Neutrophil (primary cell): ENCODE measurements around the gene LDB2.

ENCODE experiments used
- H3K27ac ChIP-seq: fragments of 200-600 bp; sonication (generic); 2 replicates; pipeline ENCODE4 v1.5.1; 2016; ENCODE audit warnings: mild to moderate bottlenecking, moderate library complexity
- H3K27me3 ChIP-seq: fragments of 200-600 bp; sonication (generic); 2 replicates; pipeline ENCODE4 v1.6.0; 2016; ENCODE audit warnings: mild to moderate bottlenecking
- H3K36me3 ChIP-seq: fragments of 200-600 bp; sonication (generic); 2 replicates; pipeline ENCODE4 v1.5.1; 2017
- H3K4me1 ChIP-seq, 2 experiments: fragments of 200-600 bp in 1 of 2; sonication (generic) in 1 of 2; 1 replicate in 1 of 2; 2 replicates in 1 of 2; pipeline versions ENCODE4 v1.5.1 to v1.6.1; 2013 to 2016; ENCODE audit warnings: low read depth in 1 of 2, low read length in 1 of 2, mild to moderate bottlenecking in 1 of 2, moderate library complexity in 1 of 2; ENCODE audit not compliant: control insufficient read depth in 1 of 2, insufficient read depth in 1 of 2
- H3K4me3 ChIP-seq, 2 experiments: fragments of 200-600 bp in 1 of 2; sonication (generic) in 1 of 2; 1 replicate in 1 of 2; 2 replicates in 1 of 2; pipeline ENCODE4 v1.5.1; 2013 to 2016; ENCODE audit warnings: low read depth in 1 of 2, low read length in 1 of 2, mild to moderate bottlenecking in 1 of 2, moderate library complexity in 1 of 2
- H3K9me3 ChIP-seq: fragments of 200-600 bp; sonication (generic); 2 replicates; pipeline ENCODE4 v1.5.1; 2016
- TF ChIP-seq, protein P1 (sequence below): fragments of 200-600 bp; sonication (generic); IDR thresholded peaks from 2 replicates; pipeline ENCODE4 v1.5.1; 2016; ENCODE audit warnings: antibody characterized with exemption

The LDB2 gene

GRCh38 chr4:16544251-16544721, 354.2 kb downstream of the LDB2 start:
- Histone ChIP-seq H3K27me3 (no peaks in the 10 kb centered on the region), H3K27ac (no peak overlapping the region), H3K4me3 (no peak overlapping the region), H3K4me1 (no peaks in the 10 kb centered on the region), H3K9me3 (no peaks in the 10 kb centered on the region), H3K36me3 (no peaks in the 10 kb centered on the region)
- TF ChIP-seq, protein P1, sequence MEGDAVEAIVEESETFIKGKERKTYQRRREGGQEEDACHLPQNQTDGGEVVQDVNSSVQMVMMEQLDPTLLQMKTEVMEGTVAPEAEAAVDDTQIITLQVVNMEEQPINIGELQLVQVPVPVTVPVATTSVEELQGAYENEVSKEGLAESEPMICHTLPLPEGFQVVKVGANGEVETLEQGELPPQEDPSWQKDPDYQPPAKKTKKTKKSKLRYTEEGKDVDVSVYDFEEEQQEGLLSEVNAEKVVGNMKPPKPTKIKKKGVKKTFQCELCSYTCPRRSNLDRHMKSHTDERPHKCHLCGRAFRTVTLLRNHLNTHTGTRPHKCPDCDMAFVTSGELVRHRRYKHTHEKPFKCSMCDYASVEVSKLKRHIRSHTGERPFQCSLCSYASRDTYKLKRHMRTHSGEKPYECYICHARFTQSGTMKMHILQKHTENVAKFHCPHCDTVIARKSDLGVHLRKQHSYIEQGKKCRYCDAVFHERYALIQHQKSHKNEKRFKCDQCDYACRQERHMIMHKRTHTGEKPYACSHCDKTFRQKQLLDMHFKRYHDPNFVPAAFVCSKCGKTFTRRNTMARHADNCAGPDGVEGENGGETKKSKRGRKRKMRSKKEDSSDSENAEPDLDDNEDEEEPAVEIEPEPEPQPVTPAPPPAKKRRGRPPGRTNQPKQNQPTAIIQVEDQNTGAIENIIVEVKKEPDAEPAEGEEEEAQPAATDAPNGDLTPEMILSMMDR, result no peak

DNA sequence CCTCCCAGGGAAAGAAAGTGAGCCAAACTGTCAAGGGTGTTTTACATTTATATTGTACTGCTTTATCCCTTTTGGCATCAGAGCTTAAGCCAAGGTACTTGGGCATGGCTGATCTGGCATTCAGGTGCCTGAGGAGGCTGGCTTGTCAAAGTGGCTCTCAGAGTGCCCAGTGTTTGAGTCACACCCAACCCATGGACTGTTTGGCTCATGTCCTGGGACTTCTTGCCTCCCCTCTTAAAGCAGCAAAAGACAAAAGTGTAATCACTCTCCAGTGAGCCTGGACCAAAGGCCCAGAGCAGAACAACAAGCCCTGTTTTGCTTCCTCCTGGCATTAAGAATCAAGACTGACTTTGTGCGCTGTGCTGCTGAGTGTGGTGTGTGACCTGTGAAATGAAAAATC, 360.5 kb downstream of the LDB2 start:
- TF ChIP-seq, protein P1, result no peak
- H3K4me3 ChIP-seq, result no peak overlapping the region
- H3K27me3 ChIP-seq, result no peaks in the 10 kb centered on the region
- H3K9me3 ChIP-seq, result no peaks in the 10 kb centered on the region
- H3K4me1 ChIP-seq, result peaks cover 21 to 27% of the 10 kb centered on the region in 2 experiments
- H3K36me3 ChIP-seq, result no peaks in the 10 kb centered on the region
- H3K27ac ChIP-seq, result peak overlapping the region; percentile 58

- TF ChIP-seq, protein P1, result no peak
- Histone ChIP-seq H3K4me1 (peaks cover 35 to 48% of the 10 kb centered on the region in 2 experiments), H3K4me3 (no peak overlapping the region), H3K9me3 (no peaks in the 10 kb centered on the region), H3K27me3 (no peaks in the 10 kb centered on the region), H3K27ac (peak overlapping the region; percentile 66), H3K36me3 (no peaks in the 10 kb centered on the region)
Measured at GRCh38 chr4:16532240-16532970, 366.0 kb downstream of the LDB2 start.

GRCh38 chr4:16530688-16531635, 367.5 kb downstream of the LDB2 start:
- peak overlapping the region; percentile 66 for H3K27ac ChIP-seq

DNA sequence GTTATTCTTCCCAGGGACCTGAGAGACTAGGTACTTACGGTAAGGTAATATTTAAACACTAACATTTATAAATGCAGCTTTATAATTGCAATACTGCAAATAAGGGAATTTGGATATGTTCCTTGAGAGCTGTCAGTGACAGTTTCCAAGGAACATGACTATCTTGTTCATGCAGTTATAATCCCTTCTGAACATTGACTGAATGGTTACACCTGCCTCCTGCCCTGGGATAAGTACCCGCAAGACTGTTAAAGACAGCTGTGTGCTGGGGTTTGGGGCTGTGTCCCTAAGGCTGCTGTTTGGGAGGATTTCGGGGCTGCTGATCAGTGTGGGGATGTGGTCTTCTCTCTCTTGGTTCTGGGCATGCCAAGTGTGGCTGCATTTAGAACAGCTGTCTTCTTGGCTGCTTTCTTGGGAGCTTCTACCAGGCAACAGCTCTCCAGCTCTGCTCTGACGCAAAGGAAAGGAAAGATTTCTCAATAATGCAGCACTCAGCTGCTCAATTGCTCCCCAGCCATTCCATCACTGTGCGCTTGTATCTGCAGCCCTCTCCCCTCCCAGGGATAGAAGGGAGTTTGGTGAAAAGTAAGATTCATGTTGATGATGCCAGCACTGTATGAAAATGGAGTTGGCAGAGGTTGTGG, 373.4 kb downstream of the LDB2 start:
- no peak overlapping the region for H3K27ac ChIP-seq

More at GRCh38 chr4:16530688-16531635, 367.5 kb downstream of the LDB2 start:
- H3K4me3 ChIP-seq, result peak overlapping the region in 1 of 2 experiments; percentile 7
- H3K4me1 ChIP-seq, result peaks cover 22 to 33% of the 10 kb centered on the region in 2 experiments
- H3K36me3 ChIP-seq, result no peaks in the 10 kb centered on the region
- H3K27me3 ChIP-seq, result no peaks in the 10 kb centered on the region
- TF ChIP-seq, protein P1, result no peak
- no peaks in the 10 kb centered on the region for H3K9me3 ChIP-seq

More for the DNA sequence above, 373.4 kb downstream of the LDB2 start:
- Histone ChIP-seq H3K9me3 (no peaks in the 10 kb centered on the region), H3K4me3 (no peak overlapping the region), H3K36me3 (no peaks in the 10 kb centered on the region), H3K4me1 (peaks cover 8 to 10% of the 10 kb centered on the region in 2 experiments), H3K27me3 (no peaks in the 10 kb centered on the region)
- TF ChIP-seq, protein P1, result no peak
